ENCODE data around the gene NEU4. TPM values are rescaled to one million over a fixed set of nuclear protein-coding genes. Genes with fewer than 3 reads are reported as not detected.

Gene NEU4
- total and polyA plus RNA-seq, 9 of the 15 experiments (the other 6 are each of a cell fraction or from before 2014, with no cell fraction given) = 0.01 to 0.40 TPM; not detected in 7

DNA sequence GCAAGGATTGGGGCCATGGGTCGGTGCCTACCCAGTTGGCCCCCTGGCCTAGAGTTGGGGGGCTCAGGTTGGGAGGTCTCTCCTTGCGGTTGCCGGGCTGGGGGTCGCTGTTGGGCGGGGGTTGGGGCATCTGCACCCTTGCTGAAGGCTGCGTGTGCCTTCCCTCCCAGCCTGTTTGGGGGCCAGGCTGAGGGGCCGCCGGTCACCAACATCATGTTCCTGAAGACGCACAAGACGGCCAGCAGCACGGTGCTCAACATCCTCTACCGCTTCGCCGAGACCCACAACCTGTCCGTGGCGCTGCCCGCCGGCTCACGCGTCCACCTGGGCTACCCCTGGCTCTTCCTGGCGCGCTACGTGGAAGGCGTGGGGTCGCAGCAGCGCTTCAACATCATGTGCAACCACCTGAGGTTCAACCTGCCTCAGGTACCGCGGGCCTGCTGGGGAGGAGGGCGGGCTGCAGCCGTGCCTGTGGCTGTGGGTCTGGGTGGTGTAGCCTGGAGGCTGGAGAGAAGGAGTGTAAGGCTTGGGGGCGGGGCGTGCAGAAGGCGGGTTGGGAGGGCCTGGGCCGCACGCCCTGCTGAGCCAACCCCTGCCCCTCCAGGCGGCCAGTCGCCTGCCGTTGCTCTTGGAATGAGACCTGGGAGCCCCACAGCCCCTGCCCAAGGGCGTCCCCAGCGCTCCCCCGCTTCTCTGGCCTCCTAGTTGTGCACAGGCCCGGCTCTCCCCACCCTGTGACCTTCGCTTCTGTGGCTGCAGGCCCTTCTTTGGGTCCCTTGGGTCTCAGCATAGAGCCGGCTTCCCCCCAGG is 7.2 kb upstream of the NEU4 start (continued):
- TF ChIP-seq, protein P1, sequence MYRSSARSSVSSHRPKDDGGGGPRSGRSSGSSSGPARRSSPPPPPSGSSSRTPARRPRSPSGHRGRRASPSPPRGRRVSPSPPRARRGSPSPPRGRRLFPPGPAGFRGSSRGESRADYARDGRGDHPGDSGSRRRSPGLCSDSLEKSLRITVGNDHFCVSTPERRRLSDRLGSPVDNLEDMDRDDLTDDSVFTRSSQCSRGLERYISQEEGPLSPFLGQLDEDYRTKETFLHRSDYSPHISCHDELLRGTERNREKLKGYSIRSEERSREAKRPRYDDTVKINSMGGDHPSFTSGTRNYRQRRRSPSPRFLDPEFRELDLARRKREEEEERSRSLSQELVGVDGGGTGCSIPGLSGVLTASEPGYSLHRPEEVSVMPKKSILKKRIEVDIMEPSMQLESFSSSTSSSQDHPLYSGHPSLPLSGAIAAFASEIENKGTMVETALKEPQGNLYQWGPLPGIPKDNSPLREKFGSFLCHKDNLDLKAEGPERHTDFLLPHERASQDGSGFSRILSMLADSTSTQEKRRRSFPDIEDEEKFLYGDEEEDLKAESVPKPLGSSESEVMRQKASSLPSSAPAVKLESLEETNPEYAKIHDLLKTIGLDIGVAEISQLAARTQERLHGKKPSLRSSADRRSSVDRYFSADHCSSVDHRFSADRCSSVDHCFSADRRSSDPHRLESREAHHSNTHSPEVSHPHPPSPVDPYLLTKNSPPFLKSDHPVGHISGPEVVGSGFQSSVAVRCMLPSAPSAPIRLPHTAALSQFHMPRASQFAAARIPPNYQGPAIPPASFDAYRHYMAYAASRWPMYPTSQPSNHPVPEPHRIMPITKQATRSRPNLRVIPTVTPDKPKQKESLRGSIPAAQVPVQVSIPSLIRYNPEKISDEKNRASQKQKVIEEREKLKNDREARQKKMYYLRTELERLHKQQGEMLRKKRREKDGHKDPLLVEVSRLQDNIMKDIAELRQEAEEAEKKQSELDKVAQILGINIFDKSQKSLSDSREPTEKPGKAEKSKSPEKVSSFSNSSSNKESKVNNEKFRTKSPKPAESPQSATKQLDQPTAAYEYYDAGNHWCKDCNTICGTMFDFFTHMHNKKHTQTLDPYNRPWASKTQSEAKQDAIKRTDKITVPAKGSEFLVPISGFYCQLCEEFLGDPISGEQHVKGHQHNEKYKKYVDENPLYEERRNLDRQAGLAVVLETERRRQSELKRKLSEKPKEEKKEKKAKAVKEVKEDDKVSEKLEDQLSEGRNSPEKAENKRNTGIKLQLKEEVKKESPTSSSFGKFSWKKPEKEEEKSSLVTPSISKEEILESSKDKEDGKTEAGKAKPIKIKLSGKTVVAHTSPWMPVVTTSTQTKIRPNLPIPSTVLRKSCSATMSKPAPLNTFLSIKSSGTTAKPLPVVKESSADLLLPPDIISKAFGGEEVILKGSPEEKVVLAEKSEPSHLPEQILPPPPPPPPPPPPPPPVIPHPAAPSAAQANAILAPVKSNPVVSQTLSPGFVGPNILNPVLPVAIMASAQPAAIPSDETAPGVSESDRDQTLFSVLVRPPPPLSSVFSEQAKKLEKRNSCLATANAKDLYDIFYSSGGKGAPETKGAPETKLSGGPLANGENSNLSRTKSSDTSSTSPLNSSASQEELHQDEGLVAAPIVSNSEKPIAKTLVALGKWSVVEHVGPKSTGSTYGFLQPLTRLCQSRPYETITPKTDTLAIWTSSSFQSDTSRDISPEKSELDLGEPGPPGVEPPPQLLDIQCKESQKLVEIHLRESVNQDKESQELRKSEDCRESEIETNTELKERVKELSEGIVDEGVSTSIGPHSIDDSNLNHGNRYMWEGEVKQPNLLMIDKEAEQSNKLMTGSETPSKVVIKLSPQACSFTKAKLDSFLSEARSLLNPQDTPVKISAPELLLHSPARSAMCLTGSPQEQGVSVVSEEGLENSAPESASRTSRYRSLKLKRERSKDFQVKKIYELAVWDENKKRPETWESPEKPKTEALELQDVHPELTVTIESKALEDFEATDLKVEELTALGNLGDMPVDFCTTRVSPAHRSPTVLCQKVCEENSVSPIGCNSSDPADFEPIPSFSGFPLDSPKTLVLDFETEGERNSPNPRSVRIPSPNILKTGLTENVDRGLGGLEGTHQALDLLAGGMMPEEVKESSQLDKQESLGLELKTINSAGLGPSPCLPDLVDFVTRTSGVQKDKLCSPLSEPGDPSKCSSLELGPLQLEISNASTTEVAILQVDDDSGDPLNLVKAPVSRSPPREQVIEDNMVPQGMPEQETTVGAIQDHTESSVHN (IDR thresholded peaks at IDR 0.05; ENCODE audit: borderline replicate concordance in 1 of 2, low read depth in 1 of 2) = no peak

All from K562 (cell line).